Inferior parietal cortex (tissue), 1 donor: Measurements from ENCODE around the gene HINT1.
"Not testable (repeated sequence)": the region's sequence is repeated elsewhere in the genome, so short reads cannot be mapped to it uniquely, and the experiment has no call there.

ENCODE experiments used
- DNase-seq: peaks from one replicate; pipeline ENCODE4 v3.0.0-alpha.2; 2016; ENCODE audit errors: extremely low spot score

Gene HINT1

DNA sequence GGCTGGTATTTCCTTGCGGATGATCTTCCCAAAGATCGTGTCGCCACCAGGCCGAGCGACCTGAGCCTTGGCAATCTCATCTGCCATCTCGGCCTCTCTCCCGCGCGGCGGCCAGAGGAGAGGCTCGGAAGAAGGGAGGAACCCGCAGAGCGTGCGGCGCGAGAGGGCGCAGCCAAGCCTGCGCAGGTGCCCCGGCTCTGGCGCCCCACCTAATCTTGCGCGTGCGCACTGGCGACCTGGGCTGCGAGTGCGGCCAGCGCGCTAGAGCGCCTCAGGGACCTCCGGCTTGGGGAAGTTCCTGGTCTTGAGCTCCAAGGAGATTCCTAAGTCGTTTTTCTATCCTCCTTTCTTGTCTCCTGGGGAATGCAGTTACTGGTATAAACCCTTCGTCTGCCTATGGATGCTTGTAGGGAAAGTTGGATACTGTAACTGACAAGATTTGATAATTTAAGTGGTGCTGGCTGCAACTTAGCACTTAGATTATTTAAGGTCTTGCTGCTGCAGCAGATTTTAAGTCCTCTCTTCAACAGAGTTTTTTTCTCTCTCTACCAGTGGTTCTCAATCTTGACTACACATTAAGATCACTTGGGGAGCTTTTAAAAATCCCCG lies at the start of gene HINT1:
Gene HINT1 (minus strand): TSS at position 138 of the 609 bp plus-strand sequence. CDS start 51 bp downstream, at position 87.
- DNase-seq, result peak; percentile 92

DNA sequence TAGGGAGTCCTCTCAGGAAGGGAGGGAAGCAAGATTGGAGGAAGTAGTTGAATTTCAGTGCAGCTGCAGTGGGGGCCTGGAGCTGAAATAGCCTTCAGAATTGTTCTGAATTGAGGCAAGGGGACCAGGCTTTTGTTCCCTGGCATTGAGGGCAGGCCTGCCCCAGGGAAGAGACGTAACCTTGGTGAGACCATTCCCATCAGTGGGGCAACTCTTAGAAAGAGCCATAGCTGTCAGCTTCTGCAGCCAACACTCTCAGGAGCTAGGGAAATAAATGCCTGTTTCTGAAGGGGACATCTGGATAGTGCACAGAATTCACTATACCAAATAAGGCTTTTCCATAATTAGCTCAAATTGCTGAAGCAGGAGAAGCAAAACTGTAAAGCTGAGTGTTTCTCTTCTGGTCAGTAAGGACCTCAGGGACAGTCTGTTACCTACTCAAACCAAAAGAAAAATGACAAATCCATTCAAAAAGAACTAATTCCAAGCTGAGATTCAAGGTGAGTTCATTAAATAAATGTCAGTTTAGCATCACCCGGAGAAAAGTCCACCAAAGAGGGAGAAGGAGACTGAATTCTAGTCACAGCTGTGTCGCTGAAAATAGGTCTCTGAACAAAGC lies 49.7 kb upstream of the HINT1 start:
- peak; percentile 58 for DNase-seq

DNA sequence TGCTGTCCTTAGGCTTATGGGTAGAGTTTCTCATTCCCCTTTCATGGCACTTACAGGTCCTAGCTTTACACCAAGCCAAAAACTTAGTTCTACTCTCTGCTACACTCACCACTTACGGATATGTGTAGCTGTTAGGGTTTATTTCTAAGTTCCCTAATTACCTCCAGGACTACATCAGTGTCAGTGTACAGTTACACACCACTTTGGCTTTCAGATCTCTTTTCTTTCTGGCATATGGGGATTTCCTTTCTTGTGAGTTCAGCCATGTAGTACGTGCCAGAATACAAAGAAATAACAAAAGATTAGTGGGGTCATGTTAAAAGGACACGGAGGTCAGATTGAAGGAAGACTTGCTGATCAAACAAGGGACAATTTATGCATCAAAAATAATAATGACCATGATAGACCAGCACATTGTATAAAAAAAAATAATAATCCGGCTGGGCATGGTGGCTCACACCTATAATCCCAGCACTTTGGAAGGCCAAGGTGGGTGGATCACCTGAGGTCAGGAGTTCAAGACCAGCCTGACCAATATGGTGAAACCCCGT lies 47.5 kb upstream of the HINT1 start:
- DNase-seq, result no peak

DNA sequence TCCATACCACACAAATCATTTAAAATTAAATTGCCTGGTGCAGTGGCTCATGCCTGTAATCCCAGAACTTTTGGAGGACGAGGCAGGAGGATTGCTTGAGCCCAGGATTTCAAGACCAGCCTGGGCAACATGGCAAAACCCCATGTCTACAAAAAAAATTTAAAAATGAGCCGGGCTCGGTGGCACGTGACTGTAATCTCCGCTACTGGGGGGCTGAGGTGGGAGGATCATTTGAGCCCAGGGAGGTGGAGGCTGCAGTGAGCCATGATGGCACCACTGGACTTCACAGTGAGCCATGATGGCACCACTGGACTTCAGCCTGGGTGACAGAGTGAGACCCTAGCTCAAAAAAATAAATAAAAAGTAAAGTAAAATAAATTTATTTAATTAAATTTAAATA lies 46.6 kb upstream of the HINT1 start:
- no peak for DNase-seq

DNA sequence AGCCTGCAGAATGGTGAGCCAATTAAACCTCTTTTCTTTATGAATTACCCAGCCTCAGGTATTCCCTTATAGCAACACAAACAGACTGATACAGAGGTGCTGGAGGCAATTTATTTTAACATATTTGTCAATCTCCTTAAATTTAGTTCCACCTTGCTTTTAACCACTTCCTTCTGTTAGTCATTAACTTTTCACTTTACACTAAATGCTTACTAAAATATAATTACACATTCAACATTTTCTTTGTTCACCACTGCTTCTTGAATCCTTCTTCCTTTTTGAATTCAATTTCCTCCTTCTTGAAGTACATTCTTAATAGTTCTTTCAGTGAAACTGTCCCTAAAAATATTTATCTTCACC lies 45.1 kb upstream of the HINT1 start:
- no peak for DNase-seq

GRCh38 chr5:131209506-131210150 lies 44.6 kb upstream of the HINT1 start:
- no peak for DNase-seq

GRCh38 chr5:131209175-131209505 lies 44.1 kb upstream of the HINT1 start:
- no peak for DNase-seq

GRCh38 chr5:131206772-131207171 lies 41.7 kb upstream of the HINT1 start:
- DNase-seq, result no peak

DNA sequence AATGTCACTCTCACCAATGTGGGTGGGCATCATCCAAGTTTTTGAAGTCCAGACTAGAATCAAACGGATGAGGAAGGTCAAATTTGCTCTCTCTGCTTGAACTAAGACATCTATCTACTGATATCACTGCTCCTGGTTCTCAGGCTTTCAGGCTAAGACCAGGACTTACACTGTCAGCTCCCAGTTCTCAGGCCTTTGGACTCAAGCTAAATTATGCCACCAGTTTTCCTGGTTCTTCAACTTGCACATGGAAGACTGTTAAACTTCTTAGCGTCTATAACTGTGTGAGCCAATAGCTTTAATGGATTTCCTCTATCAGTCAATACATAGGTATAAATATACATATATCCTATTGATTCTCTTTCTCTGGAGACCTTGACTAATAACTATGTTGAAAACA lies 41.0 kb upstream of the HINT1 start:
- DNase-seq, result no peak

GRCh38 chr5:131204964-131205363 lies 39.9 kb upstream of the HINT1 start:
- DNase-seq, result no peak

- DNase-seq, result no peak
These were observed 35.5 kb upstream of the HINT1 start for GRCh38 chr5:131200560-131200959.

- DNase-seq, result no peak
These were observed 33.6 kb upstream of the HINT1 start for GRCh38 chr5:131198625-131199024.

- no peak for DNase-seq
These were observed 31.3 kb upstream of the HINT1 start for GRCh38 chr5:131196331-131196730.

DNA sequence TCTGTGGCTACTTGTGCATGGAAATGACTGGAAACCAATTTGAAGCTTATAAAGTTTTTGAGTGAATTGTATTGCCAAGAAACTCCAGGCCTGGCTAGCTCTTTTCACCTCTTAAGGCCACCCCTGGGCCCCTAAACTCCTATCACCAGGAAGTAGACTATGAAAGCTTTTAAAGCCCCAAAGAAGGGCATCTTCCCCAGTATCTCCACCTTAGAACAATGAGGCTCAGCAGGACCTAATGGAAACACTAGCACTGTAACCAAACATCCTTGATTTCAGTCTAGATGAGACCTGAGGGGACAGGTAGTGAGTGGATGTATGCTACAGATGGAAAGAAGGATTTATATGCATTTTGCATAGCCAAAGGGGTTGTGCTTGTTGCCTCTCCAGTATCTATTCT lies 30.6 kb upstream of the HINT1 start:
- DNase-seq, result no peak

GRCh38 chr5:131194725-131195124 lies 29.7 kb upstream of the HINT1 start:
- no peak for DNase-seq

GRCh38 chr5:131193897-131194296 lies 28.8 kb upstream of the HINT1 start:
- DNase-seq, result not testable (repeated sequence)

- DNase-seq, result peak; percentile 36
These were observed 28.1 kb upstream of the HINT1 start for GRCh38 chr5:131193106-131193505.

- no peak for DNase-seq
These were observed 21.7 kb upstream of the HINT1 start for GRCh38 chr5:131186561-131187256.

- DNase-seq, result no peak
These were observed 20.6 kb upstream of the HINT1 start for GRCh38 chr5:131185523-131186104.

DNA sequence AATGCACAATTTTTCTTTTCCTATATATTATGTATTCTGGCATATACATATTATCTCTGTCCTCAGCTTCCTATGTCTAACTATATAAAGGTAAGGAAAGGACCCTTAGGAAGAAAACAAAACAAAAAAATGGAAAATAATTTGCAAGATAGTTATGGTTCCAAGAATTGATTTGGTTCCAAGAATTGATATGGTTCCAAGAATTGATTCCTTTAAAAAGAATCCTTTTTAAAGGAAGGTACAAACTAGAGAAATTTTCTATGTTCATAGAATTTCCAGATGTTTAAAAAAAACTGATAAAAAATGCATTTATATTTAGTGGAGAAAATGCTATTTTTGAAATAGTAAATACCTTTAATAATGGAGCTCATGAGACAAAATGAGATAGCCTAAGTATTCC lies 17.8 kb upstream of the HINT1 start:
- no peak for DNase-seq

DNA sequence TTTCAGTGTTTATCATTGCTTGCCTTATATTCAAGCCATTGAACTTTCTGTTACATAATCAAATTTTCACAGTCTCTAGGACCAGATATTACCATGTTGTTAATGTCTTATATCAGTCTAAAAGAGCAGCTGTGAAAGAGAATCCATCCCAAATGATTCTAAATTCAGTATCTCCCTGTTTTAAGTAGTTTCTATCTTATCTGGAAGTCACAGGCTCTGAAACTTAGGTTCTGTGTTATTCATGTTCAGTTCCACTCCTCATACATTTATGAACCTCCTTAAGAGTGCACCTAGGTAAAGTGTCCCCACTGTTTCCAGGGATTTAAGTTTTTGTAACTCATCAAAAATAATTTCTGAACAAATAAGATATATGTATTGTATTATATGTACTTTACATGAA lies 15.4 kb upstream of the HINT1 start:
- no peak for DNase-seq

DNA sequence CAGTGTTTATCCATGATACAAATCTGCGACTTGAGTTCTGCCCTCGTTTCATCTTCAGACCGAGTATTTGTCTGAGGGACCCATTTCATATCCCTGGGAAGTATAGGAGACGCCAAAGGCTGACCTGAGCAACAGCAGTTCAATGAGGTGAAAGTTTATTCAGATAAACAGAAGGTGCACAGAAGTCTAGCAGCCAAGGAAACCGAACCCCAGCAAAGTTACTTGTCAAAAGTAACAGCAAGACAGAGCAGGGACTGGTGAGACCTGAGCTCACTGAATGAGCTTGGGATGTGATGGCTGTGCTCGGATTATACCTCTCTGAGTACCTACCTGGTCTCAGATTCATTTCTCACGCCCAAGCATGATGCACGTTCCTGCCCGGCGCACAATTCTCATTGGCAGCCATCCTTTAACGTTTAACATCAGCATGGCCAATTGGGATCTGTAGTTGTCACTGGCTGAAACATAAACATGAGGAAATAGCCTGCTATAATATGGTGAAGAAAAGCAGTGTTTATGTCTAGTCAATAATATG lies 6.3 kb upstream of the HINT1 start:
- DNase-seq, result peak; percentile 18
